SU-DHL-6 (cell line): ENCODE measurements around the gene NOD2.

ENCODE experiments used
- H2AFZ ChIP-seq: fragments of 200-600 bp; sonication (generic); 2 replicates; pipeline ENCODE4 v1.6.1; 2014; ENCODE audit warnings: low read depth, mild to moderate bottlenecking, moderate library complexity, mixed read lengths, antibody characterized with exemption, low read length; ENCODE audit not compliant: severe bottlenecking
- H3F3A ChIP-seq: fragments of 200-600 bp; shearing (Covaris generic); 2 replicates; pipeline ENCODE4 v1.6.0; 2016; ENCODE audit warnings: antibody characterized with exemption, mild to moderate bottlenecking; ENCODE audit not compliant: insufficient read depth
- H3K27ac ChIP-seq: fragments of 200-600 bp; sonication (generic); 2 replicates; pipeline ENCODE4 v1.5.1; 2016; ENCODE audit warnings: low read depth, mild to moderate bottlenecking, low read length, moderate library complexity, mixed read lengths
- H3K27me3 ChIP-seq: fragments of 200-600 bp; sonication (generic), shearing (Covaris generic); 2 replicates; pipeline ENCODE4 v1.6.0; 2014; ENCODE audit warnings: mild to moderate bottlenecking, low read length
- H3K36me3 ChIP-seq: fragments of 200-600 bp; sonication (generic); 2 replicates; pipeline ENCODE4 v1.6.1; 2014; ENCODE audit warnings: mild to moderate bottlenecking, low read length, mixed read lengths
- H3K4me2 ChIP-seq: fragments of 300-600, 200-600 bp; shearing (Covaris generic), sonication (generic); 2 replicates; pipeline ENCODE4 v1.6.0; 2014; ENCODE audit warnings: low read length, low read depth, mild to moderate bottlenecking; ENCODE audit not compliant: poor library complexity, severe bottlenecking
- H3K4me3 ChIP-seq: fragments of 200-600 bp; sonication (generic); 2 replicates; pipeline ENCODE4 v1.5.1; 2014; ENCODE audit warnings: antibody characterized with exemption, low read length, mild to moderate bottlenecking, mixed read lengths; ENCODE audit not compliant: insufficient read depth, poor library complexity, severe bottlenecking
- H3K79me2 ChIP-seq: fragments of 200-600 bp; sonication (generic); 2 replicates; pipeline ENCODE4 v1.6.1; 2014; ENCODE audit warnings: mild to moderate bottlenecking, low read length, moderate library complexity; ENCODE audit not compliant: insufficient read depth
- H3K9ac ChIP-seq: fragments of 200-600 bp; sonication (generic); 2 replicates; pipeline ENCODE4 v1.7.0; 2014; ENCODE audit warnings: mild to moderate bottlenecking, low read length
- H3K9me2 ChIP-seq: fragments of 200-600 bp; sonication (generic); replicated peaks from 2 replicates; pipeline ENCODE4 v1.6.1; 2014; ENCODE audit warnings: low read length; ENCODE audit not compliant: insufficient read depth
- H3K9me3 ChIP-seq: fragments of 200-600 bp; sonication (generic); 2 replicates; pipeline ENCODE4 v1.6.1; 2014; ENCODE audit warnings: low read length, mixed read lengths; ENCODE audit not compliant: insufficient read depth
- H4K20me1 ChIP-seq: fragments of 200-600 bp; sonication (generic); 2 replicates; pipeline ENCODE4 v1.6.1; 2014; ENCODE audit warnings: low read depth, mild to moderate bottlenecking, antibody characterized with exemption, low read length, moderate library complexity, mixed read lengths
- CTCF ChIP-seq: fragments of 200-600 bp; sonication (generic); IDR thresholded peaks from one replicate; pipeline ENCODE4 v1.5.1; 2017; ENCODE audit warnings: antibody characterized with exemption, mild to moderate bottlenecking, low read length, moderate library complexity; ENCODE audit not compliant: insufficient read depth, poor library complexity, severe bottlenecking
- EZH2phosphoT487 ChIP-seq: fragments of 200-600 bp; sonication (generic), shearing (Covaris generic); conservative IDR thresholded peaks from 2 replicates; pipeline ENCODE4 v1.6.1; 2018; ENCODE audit warnings: mild to moderate bottlenecking, antibody characterized with exemption, low read length, moderate library complexity, mixed read lengths

The NOD2 gene

GRCh38 chr16:50696575-50697420 lies 3.4 kb downstream of the NOD2 start:
- Histone ChIP-seq H3K79me2 (no peaks in the 10 kb centered on the region), H4K20me1 (no peaks in the 10 kb centered on the region), H3K4me2 (no peak overlapping the region), H2AFZ (no peak overlapping the region), H3K9me3 (no peaks in the 10 kb centered on the region), H3K27me3 (no peaks in the 10 kb centered on the region), H3F3A (no peaks in the 10 kb centered on the region), H3K36me3 (no peaks in the 10 kb centered on the region), H3K9me2 (no peaks in the 10 kb centered on the region), H3K4me3 (no peak overlapping the region), H3K27ac (no peak overlapping the region), H3K9ac (no peak overlapping the region)
- TF ChIP-seq CTCF (no peak), EZH2phosphoT487 (no peak)

GRCh38 chr16:50697421-50697715 lies 4.0 kb downstream of the NOD2 start:
- TF ChIP-seq EZH2phosphoT487 (no peak), CTCF (no peak)
- no peak overlapping the region for H2AFZ ChIP-seq
- no peak overlapping the region for H3K4me3 ChIP-seq
- no peaks in the 10 kb centered on the region for H3F3A ChIP-seq
- no peaks in the 10 kb centered on the region for H3K36me3 ChIP-seq
- H3K9ac ChIP-seq: no peak overlapping the region
- no peak overlapping the region for H3K4me2 ChIP-seq
- H3K9me2 ChIP-seq: no peaks in the 10 kb centered on the region
- no peaks in the 10 kb centered on the region for H3K9me3 ChIP-seq
- no peaks in the 10 kb centered on the region for H3K79me2 ChIP-seq
- no peaks in the 10 kb centered on the region for H4K20me1 ChIP-seq
- H3K27me3 ChIP-seq: no peaks in the 10 kb centered on the region
- H3K27ac ChIP-seq: no peak overlapping the region

GRCh38 chr16:50697881-50698767 lies 4.7 kb downstream of the NOD2 start:
- Histone ChIP-seq H4K20me1 (no peaks in the 10 kb centered on the region), H3K9ac (no peak overlapping the region), H3K79me2 (no peaks in the 10 kb centered on the region), H3K4me3 (no peak overlapping the region), H3K36me3 (no peaks in the 10 kb centered on the region), H3K9me2 (no peaks in the 10 kb centered on the region), H2AFZ (no peak overlapping the region), H3K4me2 (no peak overlapping the region), H3K27ac (no peak overlapping the region), H3F3A (no peaks in the 10 kb centered on the region), H3K9me3 (no peaks in the 10 kb centered on the region), H3K27me3 (no peaks in the 10 kb centered on the region)
- TF ChIP-seq CTCF (no peak), EZH2phosphoT487 (no peak)
